Endothelial cell (in vitro differentiated cells): ENCODE data around the gene LRRC4. TPM values are rescaled to one million over a fixed set of nuclear protein-coding genes. Genes with fewer than 3 reads are reported as not detected.

Experiments
- DNase-seq: peaks from one replicate; pipeline ENCODE4 v3.0.0; 2021; ENCODE audit warnings: low spot score
- H3K27ac Mint-ChIP-seq: one replicate; pipeline ENCODE4 v1.8.0; 2021; ENCODE audit warnings: mixed read lengths, inconsistent platforms; ENCODE audit not compliant: unreplicated experiment
- H3K27me3 Mint-ChIP-seq: one replicate; pipeline ENCODE4 v1.8.0; 2021; ENCODE audit warnings: mild to moderate bottlenecking, moderate library complexity, mixed read lengths, inconsistent platforms; ENCODE audit not compliant: unreplicated experiment
- H3K36me3 Mint-ChIP-seq: one replicate; pipeline ENCODE4 v1.8.0; 2021; ENCODE audit warnings: mild to moderate bottlenecking, low read depth, mixed read lengths, inconsistent platforms; ENCODE audit not compliant: unreplicated experiment
- H3K4me1 Mint-ChIP-seq: one replicate; pipeline ENCODE4 v1.8.0; 2021; ENCODE audit warnings: mild to moderate bottlenecking, mixed read lengths, inconsistent platforms; ENCODE audit not compliant: unreplicated experiment
- H3K4me3 Mint-ChIP-seq: one replicate; pipeline ENCODE4 v1.8.0; 2021; ENCODE audit warnings: mild to moderate bottlenecking, mixed read lengths, inconsistent platforms; ENCODE audit not compliant: unreplicated experiment
- H3K9me3 Mint-ChIP-seq: one replicate; pipeline ENCODE4 v1.8.0; 2021; ENCODE audit warnings: mixed read lengths, inconsistent platforms; ENCODE audit not compliant: unreplicated experiment
- total RNA-seq: library from RNA; stranded (reverse); fragmentation: NEBNext Ultra II Directional; extraction: Animal tissue kit (Norgen Biotek cat#: 25700); gene quantifications from one replicate; pipeline ENCODE4 v1.2.1, GENCODE V29; 2021; ENCODE audit not compliant: unreplicated experiment
- TF ChIP-seq, protein P1 (sequence below): fragments of 200-600 bp; sonication (generic); IDR thresholded peaks from one replicate; pipeline ENCODE4 v1.5.0; 2021; ENCODE audit warnings: antibody characterized with exemption; ENCODE audit not compliant: unreplicated experiment

The LRRC4 gene
- total RNA-seq, 1 donor from 2014 or later = 297 TPM

- no peak overlapping the region for H3K27ac Mint-ChIP-seq
- TF ChIP-seq, protein P1, sequence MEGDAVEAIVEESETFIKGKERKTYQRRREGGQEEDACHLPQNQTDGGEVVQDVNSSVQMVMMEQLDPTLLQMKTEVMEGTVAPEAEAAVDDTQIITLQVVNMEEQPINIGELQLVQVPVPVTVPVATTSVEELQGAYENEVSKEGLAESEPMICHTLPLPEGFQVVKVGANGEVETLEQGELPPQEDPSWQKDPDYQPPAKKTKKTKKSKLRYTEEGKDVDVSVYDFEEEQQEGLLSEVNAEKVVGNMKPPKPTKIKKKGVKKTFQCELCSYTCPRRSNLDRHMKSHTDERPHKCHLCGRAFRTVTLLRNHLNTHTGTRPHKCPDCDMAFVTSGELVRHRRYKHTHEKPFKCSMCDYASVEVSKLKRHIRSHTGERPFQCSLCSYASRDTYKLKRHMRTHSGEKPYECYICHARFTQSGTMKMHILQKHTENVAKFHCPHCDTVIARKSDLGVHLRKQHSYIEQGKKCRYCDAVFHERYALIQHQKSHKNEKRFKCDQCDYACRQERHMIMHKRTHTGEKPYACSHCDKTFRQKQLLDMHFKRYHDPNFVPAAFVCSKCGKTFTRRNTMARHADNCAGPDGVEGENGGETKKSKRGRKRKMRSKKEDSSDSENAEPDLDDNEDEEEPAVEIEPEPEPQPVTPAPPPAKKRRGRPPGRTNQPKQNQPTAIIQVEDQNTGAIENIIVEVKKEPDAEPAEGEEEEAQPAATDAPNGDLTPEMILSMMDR = no peak
- H3K27me3 Mint-ChIP-seq = peaks cover 2% of the 10 kb centered on the region
- H3K36me3 Mint-ChIP-seq = peaks cover 14% of the 10 kb centered on the region
- no peak overlapping the region for H3K4me3 Mint-ChIP-seq
- H3K4me1 Mint-ChIP-seq = peaks cover 14% of the 10 kb centered on the region
- DNase-seq = no peak
- no peaks in the 10 kb centered on the region for H3K9me3 Mint-ChIP-seq
Measured at GRCh38 chr7:128068785-128069184, 37.5 kb upstream of the LRRC4 start.

DNA sequence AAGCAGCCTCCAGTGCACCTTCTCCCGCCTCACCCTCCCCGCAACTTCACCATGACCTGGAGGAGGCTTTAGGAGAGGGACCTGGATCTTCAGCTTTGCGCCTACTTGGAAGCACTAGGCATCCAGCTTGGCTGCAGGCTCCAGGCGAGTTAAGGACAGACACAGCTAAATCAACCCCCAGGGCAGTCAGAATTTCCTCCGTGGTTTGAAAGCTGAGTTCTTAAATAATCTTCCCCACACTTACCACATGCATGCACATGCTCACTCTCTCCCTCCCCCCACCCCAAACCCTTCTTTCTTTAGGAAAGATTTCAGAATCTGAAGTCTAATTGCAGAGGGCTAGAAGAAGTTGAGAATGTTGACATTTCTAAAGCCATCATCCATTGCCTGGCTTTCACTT lies 36.7 kb upstream of the LRRC4 start:
- TF ChIP-seq, protein P1 = no peak
- DNase-seq = no peak
- Mint-ChIP-seq H3K9me3 (no peaks in the 10 kb centered on the region), H3K36me3 (peaks cover 14% of the 10 kb centered on the region), H3K27me3 (peaks cover 3% of the 10 kb centered on the region), H3K4me3 (no peak overlapping the region), H3K4me1 (peaks cover 11% of the 10 kb centered on the region), H3K27ac (no peak overlapping the region)

DNA sequence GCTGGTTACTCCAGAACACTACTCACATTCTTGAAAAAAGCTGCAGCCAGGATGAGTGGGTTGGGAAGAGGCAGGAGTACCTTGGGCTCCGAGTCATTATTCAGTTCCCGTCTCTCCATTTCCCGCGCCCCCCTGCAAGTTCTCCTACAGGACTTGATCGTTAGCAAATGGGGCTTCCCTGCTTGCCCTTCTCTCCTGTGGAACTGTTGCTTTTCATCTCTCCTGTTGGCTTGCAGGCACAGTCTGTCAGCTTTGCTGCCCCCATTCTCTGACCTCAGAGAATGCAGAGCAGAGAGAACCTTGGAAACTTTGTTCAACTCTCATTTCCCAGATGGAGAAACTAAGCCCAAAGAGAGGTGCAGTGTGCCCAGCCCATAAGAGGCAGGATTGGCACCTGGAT lies 35.6 kb upstream of the LRRC4 start:
- H3K9me3 Mint-ChIP-seq = no peaks in the 10 kb centered on the region
- H3K27ac Mint-ChIP-seq = no peak overlapping the region
- H3K27me3 Mint-ChIP-seq = peaks cover 4% of the 10 kb centered on the region
- peaks cover 19% of the 10 kb centered on the region for H3K36me3 Mint-ChIP-seq
- TF ChIP-seq, protein P1 = no peak
- peaks cover 8% of the 10 kb centered on the region for H3K4me1 Mint-ChIP-seq
- DNase-seq = no peak
- no peak overlapping the region for H3K4me3 Mint-ChIP-seq

DNA sequence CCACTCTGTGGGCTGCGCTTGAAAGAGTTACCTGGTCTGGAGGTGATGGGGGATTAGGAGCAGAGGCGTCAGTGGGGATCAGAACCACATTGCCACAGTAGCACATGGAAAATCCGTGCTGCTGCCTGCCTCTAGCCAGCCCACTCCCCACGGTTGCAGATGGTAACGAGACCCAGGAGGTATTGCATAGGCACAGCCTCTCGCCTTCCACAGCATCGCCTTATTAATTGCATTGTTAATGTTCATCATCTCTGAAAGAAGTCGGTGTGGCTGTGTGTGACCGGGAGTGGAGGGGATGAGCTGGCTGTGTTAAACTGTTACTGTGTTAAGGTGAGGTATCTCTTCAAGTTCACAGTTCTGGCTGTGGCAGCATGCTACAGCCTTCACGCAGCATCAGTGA lies 35.2 kb upstream of the LRRC4 start:
- Mint-ChIP-seq H3K27ac (no peak overlapping the region), H3K36me3 (peaks cover 17% of the 10 kb centered on the region), H3K9me3 (no peaks in the 10 kb centered on the region), H3K4me3 (no peak overlapping the region), H3K4me1 (peaks cover 8% of the 10 kb centered on the region), H3K27me3 (peaks cover 4% of the 10 kb centered on the region)
- DNase-seq = no peak
- TF ChIP-seq, protein P1 = no peak

DNA sequence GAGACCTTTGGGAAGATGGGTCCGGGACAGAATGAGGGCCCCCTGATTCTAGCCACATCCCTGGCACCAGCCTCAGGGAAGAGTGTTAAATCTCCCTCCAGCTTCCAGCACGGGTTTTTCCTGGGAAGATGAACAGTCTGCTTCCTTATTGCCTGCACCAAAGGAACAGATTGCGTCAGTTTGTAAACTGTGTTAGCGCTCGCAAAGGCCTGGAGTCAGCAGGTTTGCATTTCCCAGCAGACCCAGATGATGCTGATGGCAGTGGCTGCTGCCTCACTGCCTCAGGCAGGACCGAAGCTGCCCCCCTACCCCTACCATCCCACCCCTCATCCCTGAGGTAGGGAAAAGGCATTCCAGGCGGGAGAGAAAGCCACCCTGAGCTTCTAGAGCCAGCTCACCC lies 34.6 kb upstream of the LRRC4 start:
- Mint-ChIP-seq H3K27me3 (peaks cover 7% of the 10 kb centered on the region), H3K27ac (no peak overlapping the region), H3K36me3 (peaks cover 14% of the 10 kb centered on the region), H3K9me3 (no peaks in the 10 kb centered on the region), H3K4me3 (no peak overlapping the region), H3K4me1 (peaks cover 8% of the 10 kb centered on the region)
- no peak for DNase-seq
- TF ChIP-seq, protein P1 = no peak
